Measurements from ENCODE around the gene TADA2B.
"Not testable (repeated sequence)": the region's sequence is repeated elsewhere in the genome, so short reads cannot be mapped to it uniquely, and the experiment has no call there.

TADA2B gene

GRCh38 chr4:7061815-7062214 lies 18.6 kb downstream of the TADA2B start:
- no peak for FAIRE-seq

GRCh38 chr4:7062816-7063215 lies 19.6 kb downstream of the TADA2B start:
- no peak for FAIRE-seq

GRCh38 chr4:7063362-7063761 lies 20.2 kb downstream of the TADA2B start:
- no peak for FAIRE-seq

DNA sequence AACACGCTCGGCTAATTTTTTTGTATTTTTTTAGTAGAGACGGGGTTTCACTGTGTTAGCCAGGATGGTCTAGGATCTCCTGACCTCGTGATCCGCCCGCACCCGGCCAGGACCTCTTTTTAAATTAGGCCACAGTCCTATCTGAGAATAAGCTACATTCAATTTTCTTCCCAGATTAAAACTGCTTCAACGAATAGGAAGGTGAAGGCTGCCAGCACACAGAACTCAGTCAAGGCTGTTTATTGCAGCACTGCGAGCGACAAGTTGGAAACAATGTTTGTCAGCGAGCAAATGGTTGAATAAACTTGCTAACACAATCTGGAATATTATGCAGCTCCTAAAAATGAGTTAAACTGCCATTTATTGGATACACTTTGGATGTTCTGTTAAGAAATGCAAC lies 22.8 kb downstream of the TADA2B start:
- no peak for FAIRE-seq

GRCh38 chr4:7066493-7066892 lies 23.3 kb downstream of the TADA2B start:
- no peak for FAIRE-seq

GRCh38 chr4:7067126-7067451 lies 23.9 kb downstream of the TADA2B start:
- FAIRE-seq, result no peak

DNA sequence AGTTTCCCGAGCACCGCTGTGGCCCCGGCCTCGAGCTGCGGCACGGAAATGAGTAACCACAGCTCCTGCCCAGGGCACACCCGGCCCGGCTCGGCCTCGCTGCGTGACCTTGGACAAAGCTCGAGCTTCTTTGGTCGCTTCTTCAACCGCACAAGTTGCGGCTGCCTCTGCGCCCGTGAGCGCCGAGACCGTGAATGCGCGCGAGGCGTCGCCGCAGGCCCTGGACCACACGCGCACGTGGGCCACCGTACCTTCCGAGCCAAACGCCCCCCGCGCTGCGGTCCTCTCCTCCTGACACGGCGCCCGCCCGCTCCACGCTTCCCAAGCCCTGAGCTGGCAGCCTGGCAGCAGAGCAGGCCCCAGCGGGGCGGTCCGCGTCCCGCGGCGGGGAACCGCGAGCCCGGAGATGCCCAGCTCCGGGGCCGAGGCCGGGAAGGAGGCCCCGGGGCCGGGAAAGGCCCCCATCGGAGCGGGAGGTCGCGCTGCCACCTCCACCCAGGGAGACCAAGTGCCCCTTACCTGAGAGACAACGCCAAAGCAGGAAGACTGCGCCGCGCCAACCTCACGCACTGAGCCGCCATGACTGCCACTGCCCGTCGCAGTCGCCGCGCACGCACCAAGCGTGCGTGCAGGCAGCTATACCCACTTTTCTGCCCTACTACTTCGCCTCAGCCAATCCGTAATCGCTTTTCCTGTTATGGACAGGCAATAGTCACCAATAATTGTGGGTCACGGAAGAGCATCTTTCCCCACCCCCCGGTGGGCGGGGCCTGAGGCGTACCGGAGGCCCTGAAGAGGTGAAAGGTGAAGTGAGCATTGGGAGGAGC lies 24.5 kb downstream of the TADA2B start, which contains the start of gene GRPEL1:
Gene GRPEL1, minus strand, starts transcription at position 613 of the 827 bp plus-strand sequence. Its CDS starts 32 bp downstream, at position 581.
- FAIRE-seq, result peak; percentile 97

- FAIRE-seq, result no peak
These were observed 25.2 kb downstream of the TADA2B start for GRCh38 chr4:7068279-7068842.

DNA sequence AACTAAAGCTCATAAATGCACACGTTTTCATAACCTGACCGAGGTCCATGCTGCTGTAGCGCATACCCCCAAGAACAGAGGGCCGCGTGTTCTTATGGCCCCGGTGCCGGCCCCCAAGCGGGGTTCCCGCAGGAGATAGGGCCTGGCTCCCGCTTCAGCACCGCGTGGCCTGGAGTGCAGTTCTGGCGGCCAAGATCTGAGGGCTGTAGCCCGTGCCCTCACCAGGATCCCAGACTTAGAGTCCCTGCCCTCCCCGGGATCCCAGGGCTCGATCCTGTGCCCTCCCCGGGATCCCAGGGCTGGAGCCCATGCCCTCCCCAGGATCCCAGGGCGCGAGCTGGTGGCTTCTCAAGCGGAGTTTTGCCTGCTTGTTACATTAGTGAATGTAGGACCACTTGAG lies 25.7 kb downstream of the TADA2B start:
- FAIRE-seq, result no peak

- FAIRE-seq, result peak; percentile 74
These were observed 27.7 kb downstream of the TADA2B start for GRCh38 chr4:7070729-7071511.

- FAIRE-seq, result no peak
These were observed 29.9 kb downstream of the TADA2B start for GRCh38 chr4:7073059-7073458.

DNA sequence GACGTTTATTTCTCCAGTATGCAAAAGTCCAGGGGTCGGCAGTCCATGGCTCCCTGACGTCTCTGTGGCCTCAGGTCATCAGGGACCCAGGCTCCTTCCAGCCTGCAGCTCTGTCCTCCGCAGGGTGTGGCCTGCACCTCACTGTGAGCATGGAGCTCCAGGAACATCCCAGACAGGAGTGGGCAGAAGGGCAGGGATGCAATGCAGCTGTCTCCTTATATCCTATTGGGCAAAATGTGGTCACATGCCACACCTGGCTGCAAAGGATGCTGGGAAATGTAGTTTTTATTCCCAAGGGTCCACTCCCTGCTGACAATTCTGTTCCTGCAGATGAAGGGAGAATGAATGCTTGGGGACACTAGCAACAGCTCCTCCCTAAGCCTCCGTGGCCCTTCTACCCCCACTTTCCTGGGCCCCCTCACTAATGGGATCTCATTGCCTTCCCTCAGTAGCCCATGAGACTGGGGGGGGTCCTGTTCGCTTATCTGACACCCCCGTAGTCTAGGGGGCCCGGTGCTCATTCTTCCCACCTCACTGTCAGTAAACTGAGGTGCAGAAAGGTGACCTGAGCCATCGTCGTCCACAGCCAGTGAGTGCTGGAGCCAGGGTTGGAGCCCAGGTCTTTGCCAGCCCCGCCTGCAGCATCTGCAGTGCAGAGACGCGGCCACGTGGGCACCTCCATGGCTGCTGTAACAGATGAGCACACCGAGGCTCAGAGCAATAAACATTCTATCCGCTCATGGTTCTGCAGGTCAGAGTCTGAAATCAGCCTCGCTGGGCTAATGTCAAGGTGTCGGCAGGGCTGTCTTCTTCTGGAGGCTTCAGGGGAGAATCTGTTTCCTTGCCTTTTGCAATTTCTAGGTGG lies 30.6 kb downstream of the TADA2B start:
- FAIRE-seq, result peak; percentile 65

DNA sequence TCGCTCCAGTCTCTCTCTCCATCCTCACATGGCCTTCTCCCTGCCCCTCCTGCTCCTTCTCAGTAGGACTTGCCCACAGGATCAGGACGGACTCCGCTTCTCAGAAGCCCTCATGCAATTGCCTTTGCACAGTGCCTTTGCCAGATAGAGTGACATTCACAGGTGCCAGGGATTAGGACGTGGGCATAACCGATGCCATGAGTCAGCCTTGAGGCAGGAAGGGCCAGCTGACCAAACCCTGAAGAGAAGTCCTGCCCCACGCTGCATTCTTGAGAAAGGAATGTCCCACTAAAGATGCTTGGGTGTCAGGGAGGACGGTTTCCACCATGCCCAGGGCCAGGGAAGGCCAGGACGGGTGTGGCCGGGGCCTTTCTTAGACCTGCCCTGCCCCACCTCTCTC lies 31.3 kb downstream of the TADA2B start:
- no peak for FAIRE-seq

GRCh38 chr4:7075962-7076695 lies 33.0 kb downstream of the TADA2B start:
- no peak for FAIRE-seq

DNA sequence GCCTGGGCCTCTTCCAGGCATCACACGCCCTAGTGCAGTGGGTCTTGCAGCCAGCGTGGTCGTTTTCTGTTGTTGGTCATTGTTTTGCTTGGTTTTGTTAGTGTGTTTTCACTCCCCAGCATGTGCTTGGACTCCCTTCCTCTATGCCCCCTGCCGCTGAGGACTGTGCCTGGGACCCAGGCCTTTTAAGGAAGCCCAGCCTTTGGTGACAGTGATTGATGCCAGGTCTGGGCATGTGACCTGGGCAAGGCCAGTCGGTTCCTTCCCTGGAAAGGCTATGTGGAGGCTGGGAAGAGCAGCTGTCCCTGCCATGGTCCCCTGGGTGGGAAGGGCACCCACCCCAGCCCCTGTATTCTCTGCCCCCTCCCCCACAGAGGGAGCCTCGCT lies 33.5 kb downstream of the TADA2B start:
- no peak for FAIRE-seq

DNA sequence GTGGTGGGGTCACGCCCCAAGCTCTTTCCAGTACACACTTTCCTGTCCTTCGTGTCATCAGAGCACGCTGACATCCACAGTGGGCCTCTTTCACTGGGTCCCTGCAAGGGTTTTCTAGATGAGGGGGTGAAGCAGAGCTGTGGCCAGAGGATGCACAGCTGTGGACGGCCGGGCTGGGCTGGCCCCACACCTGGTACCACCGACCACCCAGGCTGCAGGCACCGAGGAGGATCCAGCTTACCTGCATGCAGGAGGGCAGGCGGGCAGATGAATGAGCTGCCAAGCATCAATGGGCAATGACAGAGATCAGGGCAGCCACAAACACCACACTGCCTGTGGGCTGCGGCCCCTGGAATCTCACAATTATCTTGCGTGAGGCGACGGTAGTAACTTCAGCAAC lies 34.2 kb downstream of the TADA2B start:
- FAIRE-seq, result no peak

- FAIRE-seq, result no peak
These were observed 34.9 kb downstream of the TADA2B start for GRCh38 chr4:7078025-7078424.

GRCh38 chr4:7079483-7079882 lies 36.3 kb downstream of the TADA2B start:
- FAIRE-seq, result not testable (repeated sequence)

- not testable (repeated sequence) for FAIRE-seq
These were observed 36.7 kb downstream of the TADA2B start for GRCh38 chr4:7079909-7080308.

- FAIRE-seq, result no peak
These were observed 40.7 kb downstream of the TADA2B start for GRCh38 chr4:7083597-7084563.

DNA sequence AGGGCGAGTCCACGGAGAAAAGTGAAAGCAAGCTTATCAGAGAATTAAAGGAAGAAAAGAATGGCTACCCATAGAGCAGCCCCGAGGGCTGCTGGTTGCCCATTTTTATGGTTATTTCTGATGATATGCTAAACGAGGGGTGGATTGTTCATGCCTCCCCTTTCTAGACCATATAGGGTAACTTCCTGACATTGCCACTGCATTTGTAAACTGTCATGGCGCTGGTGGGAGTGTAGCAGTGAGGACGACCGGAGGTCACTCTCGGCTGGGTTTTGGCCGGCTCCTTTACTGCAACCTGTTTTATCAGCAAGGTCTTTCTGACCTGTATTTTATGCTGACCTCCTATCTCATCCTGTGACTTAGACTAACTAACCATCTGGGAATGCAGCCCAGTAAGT lies 41.4 kb downstream of the TADA2B start:
- not testable (repeated sequence) for FAIRE-seq

Data from G401.6 (cell line).